Endothelial cell of umbilical vein (primary cell): ENCODE results near the gene PCDHB14. TPM values are rescaled to one million over a fixed set of nuclear protein-coding genes. Genes with fewer than 3 reads are reported as not detected.

Experiments
- BruUV-seq: library from RNA; stranded (reverse); fragments of 400-500 nt; replicated peaks from 2 replicates; lab custom pipeline; 2021; lab: Mats Ljungman, UMichigan
- CTCF ChIA-PET: fragments of 300-600, 350-600 bp; sonication (Branson Sonifier 250); formaldehyde crosslinking; loops from one replicate; lab custom pipeline; 2021; ENCODE audit warnings: antibody characterized with exemption, inconsistent platforms; lab: Charles Lee
- POLR2A ChIA-PET: fragments of 300-600, 350-600 bp; sonication (Branson Sonifier 250); formaldehyde crosslinking; loops from one replicate; lab custom pipeline; 2021; ENCODE audit warnings: antibody characterized with exemption, inconsistent platforms; lab: Charles Lee
- DNase-seq: peaks from one replicate; pipeline ENCODE4 v3.0.0-alpha.2; 2011; ENCODE audit warnings: low read depth, low spot score
- FAIRE-seq: peaks from 2 replicates; lab custom pipeline; 2011; peaks lifted over from hg19 to GRCh38; lab: Jason Lieb, UNC
- H2AFZ ChIP-seq: 2 replicates; pipeline ENCODE4 v1.6.0; 2012; ENCODE audit warnings: low read depth, low read length, control low read depth, inconsistent platforms
- H3K27ac ChIP-seq: 2 replicates; pipeline ENCODE4 v1.5.1; 2011; ENCODE audit warnings: low read depth, mild to moderate bottlenecking, control low read depth, low read length, moderate library complexity; ENCODE audit not compliant: insufficient read depth
- H3K27me3 ChIP-seq, 2 experiments: 2 replicates each; pipeline versions ENCODE4 v1.6.0 to v1.6.1; 2011; ENCODE audit warnings: low read length in 2 of 2, mixed read lengths in 1 of 2; ENCODE audit not compliant: control insufficient read depth in 2 of 2, insufficient read depth in 2 of 2
- H3K36me3 ChIP-seq, 2 experiments: 2 replicates in 1 of 2; 3 replicates in 1 of 2; pipeline ENCODE4 v1.5.1; 2011; ENCODE audit warnings: low read length in 2 of 2, mild to moderate bottlenecking in 1 of 2, moderate library complexity in 1 of 2; ENCODE audit not compliant: control insufficient read depth in 2 of 2, insufficient read depth in 2 of 2; ENCODE audit errors: extremely low read depth in 1 of 2
- H3K4me1 ChIP-seq: 3 replicates; pipeline ENCODE4 v1.5.1; 2011; ENCODE audit warnings: mild to moderate bottlenecking, low read length; ENCODE audit not compliant: control insufficient read depth, insufficient read depth; ENCODE audit errors: extremely low read depth
- H3K4me2 ChIP-seq: 2 replicates; pipeline ENCODE4 v1.6.1; 2011; ENCODE audit warnings: low read length, control low read depth, mixed read lengths; ENCODE audit not compliant: insufficient read depth
- H3K4me3 ChIP-seq, 3 experiments: fragments of 200-600 bp in 1 of 3; sonication (generic), shearing (Covaris generic) in 1 of 3; replicated peaks in 1 of 3; 2 replicates each; pipeline ENCODE4 v1.5.1; 2011 to 2016; ENCODE audit warnings: control low read depth in 3 of 3, low read length in 3 of 3, mild to moderate bottlenecking in 2 of 3, inconsistent platforms in 1 of 3, low read depth in 1 of 3, moderate library complexity in 1 of 3; ENCODE audit not compliant: insufficient read depth in 1 of 3
- H3K79me2 ChIP-seq: 2 replicates; pipeline ENCODE4 v1.6.0; 2012; ENCODE audit warnings: low read length, inconsistent platforms; ENCODE audit not compliant: control insufficient read depth, insufficient read depth
- H3K9ac ChIP-seq: replicated peaks from 2 replicates; pipeline ENCODE3; 2011; ENCODE audit warnings: low read length, control low read depth; ENCODE audit not compliant: insufficient read depth; ENCODE audit errors: extremely low read depth
- H3K9me1 ChIP-seq: replicated peaks from 3 replicates; pipeline ENCODE4 v1.6.0; 2011; ENCODE audit warnings: mild to moderate bottlenecking, low read length; ENCODE audit not compliant: control insufficient read depth, insufficient read depth; ENCODE audit errors: extremely low read depth
- H3K9me3 ChIP-seq: replicated peaks from 2 replicates; pipeline ENCODE4 v1.5.1; 2012; ENCODE audit warnings: low read length, inconsistent platforms; ENCODE audit not compliant: control insufficient read depth, insufficient read depth
- H4K20me1 ChIP-seq: replicated peaks from 2 replicates; pipeline ENCODE3; 2011; ENCODE audit warnings: mild to moderate bottlenecking, low read length; ENCODE audit not compliant: control insufficient read depth, insufficient read depth; ENCODE audit errors: extremely low read depth
- CTCF ChIP-seq, 2 donors: IDR thresholded peaks; 1 replicate in 1 of 2; 2 replicates in 1 of 2; pipeline ENCODE4 v1.5.1; 2011; ENCODE audit warnings: low read length in 2 of 2, mild to moderate bottlenecking in 2 of 2, moderate library complexity in 2 of 2, control low read depth in 1 of 2, inconsistent platforms in 1 of 2, low read depth in 1 of 2; ENCODE audit not compliant: insufficient read depth in 1 of 2; ENCODE audit errors: extremely low read depth in 1 of 2
- FOS ChIP-seq: IDR thresholded peaks from 2 replicates; pipeline ENCODE4 v1.6.1; 2011; ENCODE audit warnings: mild to moderate bottlenecking, low read length, moderate library complexity, borderline replicate concordance; ENCODE audit not compliant: insufficient read depth
- GATA2 ChIP-seq: IDR thresholded peaks from 2 replicates; pipeline ENCODE4 v1.7.0; 2011; ENCODE audit warnings: low read depth, mild to moderate bottlenecking, moderate library complexity, mixed read lengths, low read length; ENCODE audit not compliant: insufficient read length, insufficient read depth
- JUN ChIP-seq: IDR thresholded peaks from 2 replicates; pipeline ENCODE4 v1.6.1; 2011; ENCODE audit warnings: borderline replicate concordance, low read depth; ENCODE audit not compliant: insufficient read length, insufficient read depth
- MAX ChIP-seq: IDR thresholded peaks from 2 replicates; pipeline ENCODE4 v1.6.1; 2011; ENCODE audit not compliant: insufficient read depth, insufficient read length
- MYC ChIP-seq: IDR thresholded peaks from one replicate; pipeline ENCODE4 v1.6.1; 2011; ENCODE audit warnings: mild to moderate bottlenecking, low read depth, low read length
- POLR2A ChIP-seq: IDR thresholded peaks from 2 replicates; pipeline ENCODE4 v1.6.1; 2012; ENCODE audit warnings: low read depth, mild to moderate bottlenecking, control low read depth, low read length
- POLR2AphosphoS5 ChIP-seq: IDR thresholded peaks from 2 replicates; pipeline ENCODE4 v1.6.1; 2012; ENCODE audit warnings: low read depth, mild to moderate bottlenecking, control low read depth, low read length, moderate library complexity; ENCODE audit not compliant: insufficient read depth
- dilution Hi-C: fragments of 300-500 bp; cut with MboI; formaldehyde crosslinking; loops from one replicate; pipeline ENCODE4 v1.15.0; 2019; ENCODE audit warnings: low sequenced_read_pairs; ENCODE audit not compliant: extremely low pct_ligation_motif_present
- intact Hi-C: fragments of 100-400 bp; cut with micrococcal nuclease; formaldehyde crosslinking; loops from one replicate; pipeline ENCODE4 v1.10.0; 2022
- polyA plus RNA-seq, 4 experiments: library from polyadenylated mRNA; depleted of rRNA in 3 of 4; stranded (reverse) in 3 of 4; unstranded in 1 of 4; fragments of >200 nt; gene quantifications; 2 replicates each; pipeline versions ENCODE4 v1.2.1 to v1.2.3, GENCODE V29; 2011 to 2012; ENCODE audit warnings: missing spikeins in 1 of 4
- total RNA-seq: library from RNA; stranded (reverse); gene quantifications from 2 replicates; pipeline ENCODE4 v1.2.3, GENCODE V29; 2021

PCDHB14 gene
- total and polyA plus RNA-seq, 2 donors (not counting 3 experiments of a cell fraction or from before 2014, with no cell fraction given) = 0.72 to 1.0 TPM

GRCh38 chr5:141250576-141250975, 27.4 kb downstream of the PCDHB14 start:
- Histone ChIP-seq H3K27ac (no peak overlapping the region), H2AFZ (no peak overlapping the region), H3K4me1 (no peaks in the 10 kb centered on the region), H3K4me3 (no peak overlapping the region), H3K36me3 (no peaks in the 10 kb centered on the region), H3K9me1 (no peaks in the 10 kb centered on the region), H3K27me3 (no peaks in the 10 kb centered on the region), H3K9me3 (no peaks in the 10 kb centered on the region), H4K20me1 (no peaks in the 10 kb centered on the region), H3K9ac (no peak overlapping the region), H3K79me2 (no peaks in the 10 kb centered on the region), H3K4me2 (no peak overlapping the region)
- intact Hi-C loops (no loop called here), dilution Hi-C loops (no loop called here)
- TF ChIP-seq JUN = no peak
- no peak for TF ChIP-seq FOS
- no peak for TF ChIP-seq CTCF (IDR thresholded peaks at IDR 0.05; ENCODE audit: extremely low read depth in 1 of 2, insufficient read depth in 1 of 2, low read depth in 1 of 2, low read length in 2 of 2)
- no peak for TF ChIP-seq POLR2AphosphoS5
- TF ChIP-seq GATA2 = no peak
- no peak for FAIRE-seq
- POLR2A ChIA-PET = no interaction called here
- BruUV-seq = no TSS peak
- CTCF ChIA-PET = no interaction called here
- no peak for DNase-seq

- CTCF ChIA-PET = no interaction called here
- H3K9ac ChIP-seq = no peak overlapping the region
- intact Hi-C loops (no loop called here), dilution Hi-C loops (no loop called here)
- DNase-seq = no peak
- H3K27me3 ChIP-seq = no peaks in the 10 kb centered on the region
- no peak overlapping the region for H3K27ac ChIP-seq
- H3K9me3 ChIP-seq = peaks cover 6% of the 10 kb centered on the region
- POLR2A ChIA-PET = no interaction called here
- no peaks in the 10 kb centered on the region for H3K9me1 ChIP-seq
- H3K4me3 ChIP-seq = no peak overlapping the region
- no peaks in the 10 kb centered on the region for H3K79me2 ChIP-seq
- no peaks in the 10 kb centered on the region for H3K4me1 ChIP-seq
- BruUV-seq = no TSS peak
- no peak for FAIRE-seq
- no peak overlapping the region for H3K4me2 ChIP-seq
- H3K36me3 ChIP-seq = no peaks in the 10 kb centered on the region
- TF ChIP-seq GATA2 = no peak
- TF ChIP-seq CTCF (IDR thresholded peaks at IDR 0.05; ENCODE audit: extremely low read depth in 1 of 2, insufficient read depth in 1 of 2, low read depth in 1 of 2, low read length in 2 of 2) = no peak
- TF ChIP-seq POLR2A = no peak
- TF ChIP-seq MYC = no peak
- TF ChIP-seq MAX = no peak
- no peak for TF ChIP-seq FOS
- no peak for TF ChIP-seq JUN
- no peaks in the 10 kb centered on the region for H4K20me1 ChIP-seq
- no peak overlapping the region for H2AFZ ChIP-seq
Observed at GRCh38 chr5:141258464-141258863, 35.3 kb downstream of the PCDHB14 start.
